Activated B cell treated with CpG ODN at 0.5 μM for 24 hours (primary cell): ENCODE measurements around the gene OAS1. TPM values are rescaled to one million over a fixed set of nuclear protein-coding genes. Genes with fewer than 3 reads are reported as not detected.

Experiments
- ATAC-seq: fragments of 200-7000 bp; cut with Tn5 transposase; one replicate; pipeline ENCODE4 v1.10.0; 2021; ENCODE audit warnings: low read depth, mild to moderate bottlenecking, moderate library complexity
- CTCF ChIA-PET: fragments of 350-600 bp; sonication (Branson Sonifier 250); formaldehyde crosslinking; loops from one replicate; lab custom pipeline; 2021; ENCODE audit warnings: antibody characterized with exemption; lab: Charles Lee
- POLR2A ChIA-PET: fragments of 350-600 bp; sonication (Branson Sonifier 250); formaldehyde crosslinking; loops from one replicate; lab custom pipeline; 2021; ENCODE audit warnings: antibody characterized with exemption; lab: Charles Lee
- DNase-seq: peaks from one replicate; pipeline ENCODE4 v3.0.0; 2022
- H3K27ac Mint-ChIP-seq: one replicate; pipeline ENCODE4 v1.8.0; 2020; ENCODE audit warnings: mixed read lengths
- H3K27me3 Mint-ChIP-seq: one replicate; pipeline ENCODE4 v1.8.0; 2021; ENCODE audit warnings: mixed read lengths
- H3K36me3 Mint-ChIP-seq: one replicate; pipeline ENCODE4 v1.8.0; 2021; ENCODE audit warnings: low read depth, mixed read lengths
- H3K4me1 Mint-ChIP-seq: one replicate; pipeline ENCODE4 v1.8.0; 2021; ENCODE audit warnings: mixed read lengths
- H3K4me3 Mint-ChIP-seq: one replicate; pipeline ENCODE4 v1.8.0; 2020; ENCODE audit warnings: mild to moderate bottlenecking, mixed read lengths
- H3K9me3 Mint-ChIP-seq: one replicate; pipeline ENCODE4 v1.8.0; 2020; ENCODE audit warnings: mixed read lengths
- intact Hi-C: fragments of 100-400 bp; cut with micrococcal nuclease; formaldehyde crosslinking; loops from one replicate; pipeline ENCODE4 v1.15.1; 2024
- total RNA-seq: library from RNA; stranded (reverse); gene quantifications from 2 replicates; pipeline ENCODE4 v1.2.3, GENCODE V29; 2022
- TF ChIP-seq, protein P1 (sequence below): fragments of 200-600 bp; IDR thresholded peaks from one replicate; pipeline ENCODE4 v1.8.0; 2022; ENCODE audit warnings: antibody characterized with exemption, mild to moderate bottlenecking

Gene OAS1
- total RNA-seq, 1 donor from 2014 or later, result 30.6 TPM

GRCh38 chr12:112927475-112927874, 20.7 kb downstream of the OAS1 start:
- TF ChIP-seq, protein P1, sequence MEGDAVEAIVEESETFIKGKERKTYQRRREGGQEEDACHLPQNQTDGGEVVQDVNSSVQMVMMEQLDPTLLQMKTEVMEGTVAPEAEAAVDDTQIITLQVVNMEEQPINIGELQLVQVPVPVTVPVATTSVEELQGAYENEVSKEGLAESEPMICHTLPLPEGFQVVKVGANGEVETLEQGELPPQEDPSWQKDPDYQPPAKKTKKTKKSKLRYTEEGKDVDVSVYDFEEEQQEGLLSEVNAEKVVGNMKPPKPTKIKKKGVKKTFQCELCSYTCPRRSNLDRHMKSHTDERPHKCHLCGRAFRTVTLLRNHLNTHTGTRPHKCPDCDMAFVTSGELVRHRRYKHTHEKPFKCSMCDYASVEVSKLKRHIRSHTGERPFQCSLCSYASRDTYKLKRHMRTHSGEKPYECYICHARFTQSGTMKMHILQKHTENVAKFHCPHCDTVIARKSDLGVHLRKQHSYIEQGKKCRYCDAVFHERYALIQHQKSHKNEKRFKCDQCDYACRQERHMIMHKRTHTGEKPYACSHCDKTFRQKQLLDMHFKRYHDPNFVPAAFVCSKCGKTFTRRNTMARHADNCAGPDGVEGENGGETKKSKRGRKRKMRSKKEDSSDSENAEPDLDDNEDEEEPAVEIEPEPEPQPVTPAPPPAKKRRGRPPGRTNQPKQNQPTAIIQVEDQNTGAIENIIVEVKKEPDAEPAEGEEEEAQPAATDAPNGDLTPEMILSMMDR, result no peak
- intact Hi-C loops, result loop anchor here (1.0 kb wide), 1 partner anchor 11 kb away; the partner anchor contains the start of gene OAS3
- Mint-ChIP-seq H3K27me3 (no peaks in the 10 kb centered on the region), H3K4me1 (peaks cover 46% of the 10 kb centered on the region), H3K4me3 (no peak overlapping the region), H3K36me3 (peaks cover 19% of the 10 kb centered on the region), H3K27ac (peak overlapping the region; percentile 56), H3K9me3 (no peaks in the 10 kb centered on the region)
- POLR2A ChIA-PET, result interaction anchor here (1.0 to 1.2 kb wide), 2 partner anchors 20 to 21 kb away, joined by 3 to 4 read pairs; partner anchors contain the start of gene OAS1
- ATAC-seq (no peak), DNase-seq (no peak)
- CTCF ChIA-PET, result no interaction called here

GRCh38 chr12:112927925-112928324, 21.2 kb downstream of the OAS1 start:
- no peak overlapping the region for H3K27ac Mint-ChIP-seq
- peaks cover 15% of the 10 kb centered on the region for H3K36me3 Mint-ChIP-seq
- intact Hi-C loops, result loop anchor here (1.0 kb wide), 1 partner anchor 10 kb away; the partner anchor contains the start of gene OAS3
- no peaks in the 10 kb centered on the region for H3K9me3 Mint-ChIP-seq
- DNase-seq (no peak), ATAC-seq (no peak)
- H3K4me1 Mint-ChIP-seq, result peaks cover 46% of the 10 kb centered on the region
- no peak overlapping the region for H3K4me3 Mint-ChIP-seq
- POLR2A ChIA-PET, result interaction anchor here (1.0 to 1.2 kb wide), 2 partner anchors 20 to 22 kb away, joined by 3 to 4 read pairs; partner anchors contain the start of gene OAS1
- CTCF ChIA-PET, result no interaction called here
- TF ChIP-seq, protein P1, result no peak
- no peaks in the 10 kb centered on the region for H3K27me3 Mint-ChIP-seq

- no peaks in the 10 kb centered on the region for H3K9me3 Mint-ChIP-seq
- no peak for DNase-seq
- CTCF ChIA-PET, result interaction anchor here (1.1 kb wide), 1 partner anchor 64 kb away, joined by 4 read pairs; no protein-coding TSS in a partner anchor
- POLR2A ChIA-PET, result no interaction called here
- TF ChIP-seq, protein P1, result no peak
- H3K4me1 Mint-ChIP-seq, result peaks cover 38% of the 10 kb centered on the region
- H3K36me3 Mint-ChIP-seq, result peaks cover 7% of the 10 kb centered on the region
- H3K27ac Mint-ChIP-seq, result no peak overlapping the region
- H3K4me3 Mint-ChIP-seq, result no peak overlapping the region
- no peak for ATAC-seq
- H3K27me3 Mint-ChIP-seq, result no peaks in the 10 kb centered on the region
- intact Hi-C loops, result no loop called here
Observed at GRCh38 chr12:112928978-112929377, 22.2 kb downstream of the OAS1 start.

DNA sequence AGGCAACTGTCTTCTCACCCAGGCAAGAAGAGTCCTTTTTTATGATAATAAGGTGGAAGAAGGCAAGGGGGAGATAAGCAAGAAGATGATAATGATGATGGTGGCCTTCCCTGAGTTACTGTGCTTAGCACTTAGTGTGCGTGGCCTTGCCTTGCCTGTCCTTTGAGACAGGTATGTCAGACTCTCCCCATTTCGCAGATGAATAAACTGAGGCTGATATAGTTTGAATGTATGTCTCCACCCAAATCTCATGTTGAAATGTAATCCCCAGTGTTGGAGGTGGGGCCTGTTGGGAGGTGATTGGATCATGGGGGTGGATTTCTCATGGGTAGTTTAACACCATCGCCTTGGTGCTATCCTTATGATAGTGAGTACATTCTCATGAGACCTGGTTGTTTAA, 23.0 kb downstream of the OAS1 start:
- TF ChIP-seq, protein P1, result no peak
- peaks cover 6% of the 10 kb centered on the region for H3K36me3 Mint-ChIP-seq
- H3K9me3 Mint-ChIP-seq, result no peaks in the 10 kb centered on the region
- ChIA-PET CTCF (interaction anchor here (1.1 kb wide), 1 partner anchor 63 kb away, joined by 4 read pairs; no protein-coding TSS in a partner anchor), POLR2A (no interaction called here)
- no peaks in the 10 kb centered on the region for H3K27me3 Mint-ChIP-seq
- no peak overlapping the region for H3K27ac Mint-ChIP-seq
- DNase-seq (no peak), ATAC-seq (no peak)
- peaks cover 31% of the 10 kb centered on the region for H3K4me1 Mint-ChIP-seq
- H3K4me3 Mint-ChIP-seq, result no peak overlapping the region
- intact Hi-C loops, result no loop called here

- ChIA-PET CTCF (no interaction called here), POLR2A (no interaction called here)
- H3K4me3 Mint-ChIP-seq, result no peak overlapping the region
- H3K4me1 Mint-ChIP-seq, result peaks cover 24% of the 10 kb centered on the region
- no peaks in the 10 kb centered on the region for H3K27me3 Mint-ChIP-seq
- DNase-seq (no peak), ATAC-seq (no peak)
- no peak overlapping the region for H3K27ac Mint-ChIP-seq
- TF ChIP-seq, protein P1, result no peak
- peaks cover 6% of the 10 kb centered on the region for H3K36me3 Mint-ChIP-seq
- intact Hi-C loops, result no loop called here
- no peaks in the 10 kb centered on the region for H3K9me3 Mint-ChIP-seq
Observed at GRCh38 chr12:112930350-112930749, 23.6 kb downstream of the OAS1 start.
